Endothelial cell of umbilical vein (primary cell): ENCODE data around the gene GLIS2. TPM values are rescaled to one million over a fixed set of nuclear protein-coding genes. Genes with fewer than 3 reads are reported as not detected.

Source experiments
- BruUV-seq: library from RNA; stranded (reverse); fragments of 400-500 nt; replicated peaks from 2 replicates; lab custom pipeline; 2021; lab: Mats Ljungman, UMichigan
- CTCF ChIA-PET: fragments of 300-600, 350-600 bp; sonication (Branson Sonifier 250); formaldehyde crosslinking; loops from one replicate; lab custom pipeline; 2021; ENCODE audit warnings: antibody characterized with exemption, inconsistent platforms; lab: Charles Lee
- POLR2A ChIA-PET: fragments of 300-600, 350-600 bp; sonication (Branson Sonifier 250); formaldehyde crosslinking; loops from one replicate; lab custom pipeline; 2021; ENCODE audit warnings: antibody characterized with exemption, inconsistent platforms; lab: Charles Lee
- DNase-seq: peaks from one replicate; pipeline ENCODE4 v3.0.0-alpha.2; 2011; ENCODE audit warnings: low read depth, low spot score
- FAIRE-seq: peaks from 2 replicates; lab custom pipeline; 2011; peaks lifted over from hg19 to GRCh38; lab: Jason Lieb, UNC
- H2AFZ ChIP-seq: 2 replicates; pipeline ENCODE4 v1.6.0; 2012; ENCODE audit warnings: low read depth, low read length, control low read depth, inconsistent platforms
- H3K27ac ChIP-seq: 2 replicates; pipeline ENCODE4 v1.5.1; 2011; ENCODE audit warnings: low read depth, mild to moderate bottlenecking, control low read depth, low read length, moderate library complexity; ENCODE audit not compliant: insufficient read depth
- H3K27me3 ChIP-seq, 2 experiments: 2 replicates each; pipeline versions ENCODE4 v1.6.0 to v1.6.1; 2011; ENCODE audit warnings: low read length in 2 of 2, mixed read lengths in 1 of 2; ENCODE audit not compliant: control insufficient read depth in 2 of 2, insufficient read depth in 2 of 2
- H3K36me3 ChIP-seq, 2 experiments: 2 replicates in 1 of 2; 3 replicates in 1 of 2; pipeline ENCODE4 v1.5.1; 2011; ENCODE audit warnings: low read length in 2 of 2, mild to moderate bottlenecking in 1 of 2, moderate library complexity in 1 of 2; ENCODE audit not compliant: control insufficient read depth in 2 of 2, insufficient read depth in 2 of 2; ENCODE audit errors: extremely low read depth in 1 of 2
- H3K4me1 ChIP-seq: 3 replicates; pipeline ENCODE4 v1.5.1; 2011; ENCODE audit warnings: mild to moderate bottlenecking, low read length; ENCODE audit not compliant: control insufficient read depth, insufficient read depth; ENCODE audit errors: extremely low read depth
- H3K4me2 ChIP-seq: 2 replicates; pipeline ENCODE4 v1.6.1; 2011; ENCODE audit warnings: low read length, control low read depth, mixed read lengths; ENCODE audit not compliant: insufficient read depth
- H3K4me3 ChIP-seq, 3 experiments: fragments of 200-600 bp in 1 of 3; sonication (generic), shearing (Covaris generic) in 1 of 3; replicated peaks in 1 of 3; 2 replicates each; pipeline ENCODE4 v1.5.1; 2011 to 2016; ENCODE audit warnings: control low read depth in 3 of 3, low read length in 3 of 3, mild to moderate bottlenecking in 2 of 3, inconsistent platforms in 1 of 3, low read depth in 1 of 3, moderate library complexity in 1 of 3; ENCODE audit not compliant: insufficient read depth in 1 of 3
- H3K79me2 ChIP-seq: 2 replicates; pipeline ENCODE4 v1.6.0; 2012; ENCODE audit warnings: low read length, inconsistent platforms; ENCODE audit not compliant: control insufficient read depth, insufficient read depth
- H3K9ac ChIP-seq: replicated peaks from 2 replicates; pipeline ENCODE3; 2011; ENCODE audit warnings: low read length, control low read depth; ENCODE audit not compliant: insufficient read depth; ENCODE audit errors: extremely low read depth
- H3K9me1 ChIP-seq: replicated peaks from 3 replicates; pipeline ENCODE4 v1.6.0; 2011; ENCODE audit warnings: mild to moderate bottlenecking, low read length; ENCODE audit not compliant: control insufficient read depth, insufficient read depth; ENCODE audit errors: extremely low read depth
- H3K9me3 ChIP-seq: replicated peaks from 2 replicates; pipeline ENCODE4 v1.5.1; 2012; ENCODE audit warnings: low read length, inconsistent platforms; ENCODE audit not compliant: control insufficient read depth, insufficient read depth
- H4K20me1 ChIP-seq: replicated peaks from 2 replicates; pipeline ENCODE3; 2011; ENCODE audit warnings: mild to moderate bottlenecking, low read length; ENCODE audit not compliant: control insufficient read depth, insufficient read depth; ENCODE audit errors: extremely low read depth
- CTCF ChIP-seq, 2 donors: IDR thresholded peaks; 1 replicate in 1 of 2; 2 replicates in 1 of 2; pipeline ENCODE4 v1.5.1; 2011; ENCODE audit warnings: low read length in 2 of 2, mild to moderate bottlenecking in 2 of 2, moderate library complexity in 2 of 2, control low read depth in 1 of 2, inconsistent platforms in 1 of 2, low read depth in 1 of 2; ENCODE audit not compliant: insufficient read depth in 1 of 2; ENCODE audit errors: extremely low read depth in 1 of 2
- EZH2 ChIP-seq: IDR thresholded peaks from 2 replicates; pipeline ENCODE4 v1.6.1; 2012; ENCODE audit warnings: borderline replicate concordance, low read depth, mild to moderate bottlenecking, moderate library complexity, low read length, inconsistent platforms; ENCODE audit not compliant: severe bottlenecking
- FOS ChIP-seq: IDR thresholded peaks from 2 replicates; pipeline ENCODE4 v1.6.1; 2011; ENCODE audit warnings: mild to moderate bottlenecking, low read length, moderate library complexity, borderline replicate concordance; ENCODE audit not compliant: insufficient read depth
- GATA2 ChIP-seq: IDR thresholded peaks from 2 replicates; pipeline ENCODE4 v1.7.0; 2011; ENCODE audit warnings: low read depth, mild to moderate bottlenecking, moderate library complexity, mixed read lengths, low read length; ENCODE audit not compliant: insufficient read length, insufficient read depth
- JUN ChIP-seq: IDR thresholded peaks from 2 replicates; pipeline ENCODE4 v1.6.1; 2011; ENCODE audit warnings: borderline replicate concordance, low read depth; ENCODE audit not compliant: insufficient read length, insufficient read depth
- MAX ChIP-seq: IDR thresholded peaks from 2 replicates; pipeline ENCODE4 v1.6.1; 2011; ENCODE audit not compliant: insufficient read depth, insufficient read length
- MYC ChIP-seq: IDR thresholded peaks from one replicate; pipeline ENCODE4 v1.6.1; 2011; ENCODE audit warnings: mild to moderate bottlenecking, low read depth, low read length
- POLR2A ChIP-seq: IDR thresholded peaks from 2 replicates; pipeline ENCODE4 v1.6.1; 2012; ENCODE audit warnings: low read depth, mild to moderate bottlenecking, control low read depth, low read length
- POLR2AphosphoS5 ChIP-seq: IDR thresholded peaks from 2 replicates; pipeline ENCODE4 v1.6.1; 2012; ENCODE audit warnings: low read depth, mild to moderate bottlenecking, control low read depth, low read length, moderate library complexity; ENCODE audit not compliant: insufficient read depth
- dilution Hi-C: fragments of 300-500 bp; cut with MboI; formaldehyde crosslinking; loops from one replicate; pipeline ENCODE4 v1.15.0; 2019; ENCODE audit warnings: low sequenced_read_pairs; ENCODE audit not compliant: extremely low pct_ligation_motif_present
- intact Hi-C: fragments of 100-400 bp; cut with micrococcal nuclease; formaldehyde crosslinking; loops from one replicate; pipeline ENCODE4 v1.10.0; 2022
- polyA plus RNA-seq, 4 experiments: library from polyadenylated mRNA; depleted of rRNA in 3 of 4; stranded (reverse) in 3 of 4; unstranded in 1 of 4; fragments of >200 nt; gene quantifications; 2 replicates each; pipeline versions ENCODE4 v1.2.1 to v1.2.3, GENCODE V29; 2011 to 2012; ENCODE audit warnings: missing spikeins in 1 of 4
- total RNA-seq: library from RNA; stranded (reverse); gene quantifications from 2 replicates; pipeline ENCODE4 v1.2.3, GENCODE V29; 2021

Gene GLIS2
- total and polyA plus RNA-seq, 2 donors (not counting 3 experiments of a cell fraction or from before 2014, with no cell fraction given) = 4.6 to 10.1 TPM

GRCh38 chr16:4373909-4374742 lies 58.3 kb downstream of the GLIS2 start:
- Histone ChIP-seq H2AFZ (no peak overlapping the region), H3K27me3 (no peaks in the 10 kb centered on the region), H4K20me1 (no peaks in the 10 kb centered on the region), H3K27ac (no peak overlapping the region), H3K9me3 (no peaks in the 10 kb centered on the region), H3K4me2 (no peak overlapping the region), H3K4me3 (no peak overlapping the region), H3K36me3 (no peaks in the 10 kb centered on the region), H3K9ac (no peak overlapping the region), H3K9me1 (no peaks in the 10 kb centered on the region), H3K79me2 (no peaks in the 10 kb centered on the region), H3K4me1 (peaks cover 6% of the 10 kb centered on the region)
- TF ChIP-seq JUN (no peak), POLR2AphosphoS5 (no peak), POLR2A (no peak), MYC (no peak), MAX (no peak), CTCF (IDR thresholded peaks at IDR 0.05; ENCODE audit: extremely low read depth in 1 of 2, insufficient read depth in 1 of 2, low read depth in 1 of 2, low read length in 2 of 2) (no peak), FOS (no peak), GATA2 (no peak), EZH2 (no peak)
- intact Hi-C loops = no loop called here
- FAIRE-seq (peak; percentile 44), DNase-seq (no peak)
- ChIA-PET POLR2A (no interaction called here), CTCF (interaction anchor here (1.0 to 3.3 kb wide), 4 partner anchors 12 to 30 kb away, joined by 3 to 11 read pairs (median 4); no protein-coding TSS in a partner anchor)
- dilution Hi-C loops = no loop called here
- no TSS peak for BruUV-seq
